WI38 (cell line): ENCODE data around the gene PER1.

Experiments used
- H3K4me3 ChIP-seq: 2 replicates; pipeline ENCODE4 v1.5.1; 2011; ENCODE audit warnings: low read depth, mild to moderate bottlenecking, control low read depth, low read length
- CTCF ChIP-seq: IDR thresholded peaks from 2 replicates; pipeline ENCODE4 v1.5.1; 2012; ENCODE audit warnings: low read depth, mild to moderate bottlenecking, control low read depth, low read length

PER1 gene

GRCh38 chr17:8121407-8121680 is 30.9 kb downstream of the PER1 start:
- no peak for TF ChIP-seq CTCF
- H3K4me3 ChIP-seq = peak overlapping the region; percentile 70

GRCh38 chr17:8120520-8121406 is 31.4 kb downstream of the PER1 start:
- TF ChIP-seq CTCF = peak; percentile 41
- peak overlapping the region; percentile 70 for H3K4me3 ChIP-seq

GRCh38 chr17:8119581-8120519 is 32.4 kb downstream of the PER1 start:
- H3K4me3 ChIP-seq = peak overlapping the region; percentile 70
- no peak for TF ChIP-seq CTCF

GRCh38 chr17:8118769-8119580 is 33.2 kb downstream of the PER1 start:
- peak overlapping the region; percentile 62 for H3K4me3 ChIP-seq
- peak; percentile 91 for TF ChIP-seq CTCF

GRCh38 chr17:8117980-8118768 is 34.0 kb downstream of the PER1 start, which contains the start of gene ALOXE3:
Gene ALOXE3, minus strand, starts transcription at chr17:8118514. Its CDS starts 524 bp downstream, at chr17:8117990.
- no peak for TF ChIP-seq CTCF
- H3K4me3 ChIP-seq = peak within 1 kb of the TSS; percentile 62

GRCh38 chr17:8117367-8117979 is 34.7 kb downstream of the PER1 start:
- H3K4me3 ChIP-seq = peak overlapping the region; percentile 62
- no peak for TF ChIP-seq CTCF
